Measurements from ENCODE around the gene FRMD3. TPM values are rescaled to one million over a fixed set of nuclear protein-coding genes. Genes with fewer than 3 reads are reported as not detected.

FRMD3 gene
- total RNA-seq, 1 experiment from 2014 or later: 1.4 TPM

GRCh38 chr9:83231039-83231438 is 307.2 kb downstream of the FRMD3 start:
- Mint-ChIP-seq H3K27me3 (ENCODE audit: low read depth) (no peaks in the 10 kb centered on the region), H3K27ac (no peak overlapping the region), H3K4me3 (no peak overlapping the region), H3K4me1 (peaks cover 26% of the 10 kb centered on the region), H3K36me3 (peaks cover 21% of the 10 kb centered on the region), H3K9me3 (peaks cover 27% of the 10 kb centered on the region)
- DNase-seq (ENCODE audit: low spot score): no peak
- ATAC-seq: 0 out of 2 replicates have a peak, but pooled peaks have one; percentile 39
- POLR2A ChIA-PET: no interaction called here
- CTCF ChIA-PET: interaction anchor here (1.0 kb wide), 1 partner anchor 11 kb away, joined by 7 read pairs; no protein-coding TSS in a partner anchor
- TF ChIP-seq ZNF232 (CRISPR knock-in tag; IDR thresholded peaks at IDR 0.05): no peak
- no peak for TF ChIP-seq E2F5 (CRISPR knock-in tag; IDR thresholded peaks at IDR 0.05)
- TF ChIP-seq ESRRA (CRISPR knock-in tag; IDR thresholded peaks at IDR 0.05; ENCODE audit: borderline replicate concordance): no peak
- no peak for TF ChIP-seq SOX15 (CRISPR knock-in tag; IDR thresholded peaks at IDR 0.05)
- no peak for TF ChIP-seq ARID4B (CRISPR knock-in tag; IDR thresholded peaks at IDR 0.05; ENCODE audit: borderline replicate concordance)
- TF ChIP-seq AR (CRISPR knock-in tag; IDR thresholded peaks at IDR 0.05): no peak
- TF ChIP-seq OVOL2 (CRISPR knock-in tag; IDR thresholded peaks at IDR 0.05; ENCODE audit: borderline replicate concordance): no peak
- no peak for TF ChIP-seq GTF2I (CRISPR knock-in tag; conservative IDR thresholded peaks at IDR 0.05)
- TF ChIP-seq EMX1 (CRISPR knock-in tag; IDR thresholded peaks at IDR 0.05): no peak

- Mint-ChIP-seq H3K27ac (no peak overlapping the region), H3K36me3 (peaks cover 20% of the 10 kb centered on the region), H3K9me3 (peaks cover 27% of the 10 kb centered on the region), H3K4me1 (peaks cover 12% of the 10 kb centered on the region), H3K27me3 (ENCODE audit: low read depth) (no peaks in the 10 kb centered on the region; the same call in none of the 2 replicates), H3K4me3 (no peak overlapping the region)
- CTCF ChIA-PET: interaction anchor here (0.9 to 2.1 kb wide), 13 partner anchors 9 to 429 kb away, joined by 3 to 61 read pairs (median 8); partner anchors contain the start of gene FRMD3
- POLR2A ChIA-PET: interaction anchor here (1.9 kb wide), 1 partner anchor 317 kb away, joined by 4 read pairs; no protein-coding TSS in a partner anchor
- no peak for TF ChIP-seq NR1H2 (CRISPR knock-in tag; IDR thresholded peaks at IDR 0.05)
- no peak for TF ChIP-seq NFYB (CRISPR knock-in tag; conservative IDR thresholded peaks at IDR 0.05; ENCODE audit: low read depth)
- TF ChIP-seq FOXP1 (CRISPR knock-in tag; IDR thresholded peaks at IDR 0.05; ENCODE audit: borderline replicate concordance): no peak
- no peak for TF ChIP-seq GRHL2 (CRISPR knock-in tag; IDR thresholded peaks at IDR 0.05; ENCODE audit: insufficient replicate concordance, severe bottlenecking)
- DNase-seq (ENCODE audit: low spot score): no peak
- ATAC-seq: no peak
Observed at GRCh38 chr9:83220730-83221129, 317.5 kb downstream of the FRMD3 start.

- peaks cover 12% of the 10 kb centered on the region for H3K4me1 Mint-ChIP-seq
- H3K27ac Mint-ChIP-seq: no peak overlapping the region
- DNase-seq (ENCODE audit: low spot score) (no peak), ATAC-seq (peak; percentile 18)
- H3K36me3 Mint-ChIP-seq: peaks cover 24% of the 10 kb centered on the region
- ChIA-PET CTCF (interaction anchor here (0.6 to 2.1 kb wide), 43 partner anchors 8 to 432 kb away, joined by 3 to 61 read pairs (median 4); partner anchors contain the start of genes FRMD3 and IDNK), POLR2A (interaction anchor here (1.9 kb wide), 1 partner anchor 318 kb away, joined by 4 read pairs; no protein-coding TSS in a partner anchor)
- peaks cover 32% of the 10 kb centered on the region for H3K9me3 Mint-ChIP-seq
- peak overlapping the region; percentile 91 for H3K4me3 Mint-ChIP-seq
- H3K27me3 Mint-ChIP-seq (ENCODE audit: low read depth): no peaks in the 10 kb centered on the region; the same call in none of the 2 replicates
- TF ChIP-seq ZSCAN18 (CRISPR knock-in tag; IDR thresholded peaks at IDR 0.05): no peak
- TF ChIP-seq CTCF (IDR thresholded peaks at IDR 0.05): peak; percentile 20; the same call in 1 of the 2 replicates
Observed at GRCh38 chr9:83219924-83220438, 318.2 kb downstream of the FRMD3 start.

Measured in WTC11 (cell line).